GM19023 (cell line): ENCODE measurements around the gene GGNBP2.
A peak's percentile ranks its signal among the peaks of the same experiment; 100 is the strongest.

Experiments
- ATAC-seq: cut with Tn5 transposase; IDR thresholded peaks from one replicate; pipeline ENCODE4 v1.9.1; 2021; ENCODE audit warnings: mild to moderate bottlenecking, moderate library complexity; ENCODE audit not compliant: unreplicated experiment

Gene GGNBP2

DNA sequence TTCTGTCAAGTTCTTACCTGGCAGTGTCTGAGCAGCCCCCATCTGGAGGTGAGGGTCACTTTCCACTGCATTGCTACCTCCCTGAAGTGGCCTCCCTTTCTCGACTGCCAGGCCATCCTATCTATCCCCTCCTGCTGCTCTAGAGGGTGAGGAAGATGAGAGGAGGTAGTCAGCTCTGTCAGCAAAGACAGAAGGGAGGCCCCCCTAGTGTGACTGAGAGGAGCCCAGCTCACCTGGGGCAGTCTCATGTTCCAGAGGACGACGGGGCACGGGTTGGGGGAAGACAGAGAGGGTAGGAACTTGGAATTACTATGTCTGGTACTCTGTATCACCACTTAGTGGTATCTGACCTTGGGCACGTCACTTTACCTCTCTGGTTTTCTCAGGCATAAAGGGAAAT lies 32.1 kb upstream of the GGNBP2 start:
- ATAC-seq: no peak

GRCh38 chr17:36514856-36515255 lies 29.9 kb upstream of the GGNBP2 start:
- no peak for ATAC-seq

DNA sequence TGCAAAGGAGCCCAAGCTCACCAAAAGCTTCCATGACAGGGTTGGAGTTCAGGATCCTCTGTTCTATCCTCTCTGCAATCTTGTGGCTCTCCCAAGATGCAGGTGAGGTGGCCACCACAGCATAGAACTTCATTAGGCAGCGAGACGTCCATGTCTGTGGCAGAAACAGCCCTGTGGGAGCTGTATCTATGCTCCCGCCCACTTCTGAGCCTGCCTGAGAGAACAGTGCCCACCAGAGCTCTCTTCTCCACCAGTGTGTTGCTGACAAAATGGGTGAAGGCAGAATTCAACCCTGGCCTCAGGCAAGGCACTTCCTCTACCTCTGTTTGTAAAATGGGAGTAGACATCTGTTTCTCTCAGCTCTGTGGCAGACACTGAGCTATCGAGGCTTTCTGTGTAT lies 28.9 kb upstream of the GGNBP2 start:
- no peak for ATAC-seq

GRCh38 chr17:36523113-36523512 lies 21.6 kb upstream of the GGNBP2 start:
- no peak for ATAC-seq

GRCh38 chr17:36524428-36524876 lies 20.3 kb upstream of the GGNBP2 start:
- ATAC-seq: no peak

DNA sequence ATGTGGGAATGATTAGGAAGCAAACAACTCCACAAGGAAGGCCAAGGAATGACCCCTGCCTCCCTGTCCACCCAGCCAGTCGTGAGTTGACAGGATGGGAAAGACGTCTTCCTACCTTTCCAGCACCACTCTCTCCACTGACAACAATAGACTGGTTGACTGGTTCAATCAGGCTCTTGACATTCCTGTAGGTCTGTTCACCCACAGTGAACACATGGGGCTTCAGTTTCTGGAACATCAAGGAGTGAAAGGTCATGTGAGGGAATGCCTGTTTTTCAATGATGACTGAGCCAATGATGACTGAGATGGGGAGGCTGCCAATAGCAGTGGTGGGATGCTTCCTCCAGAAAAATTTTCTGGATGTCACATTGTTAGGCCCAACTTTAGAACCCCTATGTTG lies 19.6 kb upstream of the GGNBP2 start:
- no peak for ATAC-seq

- ATAC-seq: no peak
These were observed 18.8 kb upstream of the GGNBP2 start for GRCh38 chr17:36525888-36526287.

- ATAC-seq: no peak
These were observed 17.0 kb upstream of the GGNBP2 start for GRCh38 chr17:36527621-36528250.

- no peak for ATAC-seq
These were observed 15.6 kb upstream of the GGNBP2 start for GRCh38 chr17:36529121-36529520.

DNA sequence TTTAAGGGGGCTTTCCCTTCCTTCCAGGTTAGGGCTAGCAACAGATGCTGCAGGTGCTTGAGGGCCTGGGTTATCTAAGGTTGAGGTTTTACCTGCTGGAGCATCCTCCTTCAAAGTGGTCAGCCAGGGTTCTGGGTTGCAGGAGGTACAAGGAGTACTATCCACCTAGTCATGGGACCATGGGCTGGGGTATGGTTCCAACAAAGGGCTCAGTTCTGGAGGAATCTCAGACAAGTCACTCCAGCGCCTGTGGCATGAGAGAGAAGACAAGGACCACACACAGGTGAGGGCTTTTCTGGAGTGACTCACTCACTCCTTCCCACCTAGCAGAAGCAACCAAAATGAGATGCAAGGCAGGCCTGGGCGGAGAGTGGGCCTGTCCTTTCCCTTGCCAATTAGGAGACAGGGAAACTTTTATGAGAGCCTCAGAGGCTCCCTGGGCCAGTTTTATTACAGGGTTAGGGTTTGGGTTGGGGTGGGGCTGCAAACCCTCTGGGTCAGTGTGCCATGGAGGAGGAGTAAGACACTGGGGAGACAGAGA lies 12.2 kb upstream of the GGNBP2 start:
- no peak for ATAC-seq

GRCh38 chr17:36533935-36534839 lies 10.5 kb upstream of the GGNBP2 start:
- ATAC-seq: peak; percentile 41

DNA sequence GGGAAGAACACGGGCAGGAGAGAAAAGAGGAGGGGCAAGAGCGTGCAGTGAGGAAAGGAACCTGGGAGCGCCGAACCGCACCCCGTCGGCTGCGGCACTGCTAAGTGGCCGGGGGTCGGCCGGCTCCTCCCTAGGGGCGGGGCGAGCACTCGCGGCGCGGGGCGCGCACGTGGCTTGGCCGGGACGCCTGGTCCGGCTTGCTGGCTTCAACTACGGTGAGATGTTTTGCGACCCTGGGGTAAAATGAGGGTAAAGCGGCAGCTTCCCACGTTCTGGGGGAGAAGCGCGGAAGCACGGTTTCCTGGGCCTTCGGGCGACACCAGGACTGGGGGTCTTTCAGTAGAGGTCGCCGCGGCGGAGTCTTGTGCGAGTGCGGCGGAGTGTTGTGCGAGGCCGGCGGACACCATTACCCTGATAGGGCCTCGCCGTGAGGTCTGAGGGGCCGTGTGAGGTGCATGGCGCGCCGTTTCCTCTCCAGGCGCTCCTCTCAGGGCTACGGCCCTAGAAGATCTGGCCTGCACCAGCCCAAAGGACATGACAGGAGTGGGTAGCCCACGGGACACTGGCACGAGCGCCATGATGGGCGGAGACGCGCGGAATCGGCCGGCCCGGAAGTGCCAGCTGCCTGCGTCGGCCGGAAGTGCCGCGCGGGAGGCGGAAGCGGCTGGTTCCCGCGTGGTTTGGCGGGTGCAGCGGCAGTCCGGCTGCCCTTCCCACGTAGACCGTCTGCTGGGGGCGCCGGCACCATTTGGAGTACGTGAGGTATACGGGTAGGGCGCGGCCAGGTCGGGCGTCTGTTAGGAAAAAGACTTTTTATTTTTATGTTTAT lies 9.7 kb upstream of the GGNBP2 start, which contains the start of the genes MYO19 and PIGW:
TSS of gene MYO19 (minus strand) at position 29 of the 829 bp plus-strand sequence. CDS start 2,330 bp downstream, outside the sequence.
TSS of gene PIGW (plus strand) at position 148 of the 829 bp plus-strand sequence. CDS start 2,115 bp downstream, outside the sequence.
- peak; percentile 79 for ATAC-seq

- ATAC-seq: peak; percentile 11
These were observed 9.0 kb upstream of the GGNBP2 start for GRCh38 chr17:36535669-36536081.

- no peak for ATAC-seq
These were observed 4.0 kb upstream of the GGNBP2 start for GRCh38 chr17:36540696-36541095.

GRCh38 chr17:36542755-36543154 lies 2.0 kb upstream of the GGNBP2 start:
- no peak for ATAC-seq

DNA sequence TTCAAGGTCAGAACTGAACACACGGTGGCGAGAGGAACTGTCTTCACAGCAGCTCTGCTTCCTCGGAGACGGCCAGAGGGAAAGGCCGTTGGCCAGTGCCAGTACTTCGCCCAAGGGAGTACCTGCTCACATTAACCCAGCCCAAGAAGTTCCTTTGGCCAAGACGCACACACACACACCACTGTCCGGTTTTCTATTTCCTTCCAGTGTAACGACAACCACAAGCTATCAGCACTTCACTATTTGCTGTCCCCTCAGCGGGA lies 744 bp upstream of the GGNBP2 start:
- peak; percentile 1 for ATAC-seq

DNA sequence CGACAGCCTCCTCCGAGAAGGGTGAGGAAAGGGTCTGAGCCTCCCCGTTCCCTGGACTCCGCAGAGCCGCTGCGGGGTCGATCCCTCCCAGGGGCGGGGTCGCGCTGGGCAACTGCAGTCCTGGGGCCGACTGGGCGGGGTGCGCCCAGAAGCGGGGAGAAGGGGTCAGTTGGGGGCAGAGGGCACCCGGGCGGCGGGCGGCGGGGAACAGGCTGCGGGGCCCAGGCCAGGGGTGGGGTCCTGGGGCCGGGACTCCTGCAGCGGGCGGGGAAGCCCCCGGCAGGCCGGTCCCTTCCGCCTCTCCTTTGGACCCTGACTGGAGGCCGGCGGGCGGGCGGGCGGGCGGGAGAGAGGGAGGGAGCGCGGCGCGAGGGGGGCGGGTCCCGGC lies 352 bp downstream of the GGNBP2 start:
- ATAC-seq: peak; percentile 29

DNA sequence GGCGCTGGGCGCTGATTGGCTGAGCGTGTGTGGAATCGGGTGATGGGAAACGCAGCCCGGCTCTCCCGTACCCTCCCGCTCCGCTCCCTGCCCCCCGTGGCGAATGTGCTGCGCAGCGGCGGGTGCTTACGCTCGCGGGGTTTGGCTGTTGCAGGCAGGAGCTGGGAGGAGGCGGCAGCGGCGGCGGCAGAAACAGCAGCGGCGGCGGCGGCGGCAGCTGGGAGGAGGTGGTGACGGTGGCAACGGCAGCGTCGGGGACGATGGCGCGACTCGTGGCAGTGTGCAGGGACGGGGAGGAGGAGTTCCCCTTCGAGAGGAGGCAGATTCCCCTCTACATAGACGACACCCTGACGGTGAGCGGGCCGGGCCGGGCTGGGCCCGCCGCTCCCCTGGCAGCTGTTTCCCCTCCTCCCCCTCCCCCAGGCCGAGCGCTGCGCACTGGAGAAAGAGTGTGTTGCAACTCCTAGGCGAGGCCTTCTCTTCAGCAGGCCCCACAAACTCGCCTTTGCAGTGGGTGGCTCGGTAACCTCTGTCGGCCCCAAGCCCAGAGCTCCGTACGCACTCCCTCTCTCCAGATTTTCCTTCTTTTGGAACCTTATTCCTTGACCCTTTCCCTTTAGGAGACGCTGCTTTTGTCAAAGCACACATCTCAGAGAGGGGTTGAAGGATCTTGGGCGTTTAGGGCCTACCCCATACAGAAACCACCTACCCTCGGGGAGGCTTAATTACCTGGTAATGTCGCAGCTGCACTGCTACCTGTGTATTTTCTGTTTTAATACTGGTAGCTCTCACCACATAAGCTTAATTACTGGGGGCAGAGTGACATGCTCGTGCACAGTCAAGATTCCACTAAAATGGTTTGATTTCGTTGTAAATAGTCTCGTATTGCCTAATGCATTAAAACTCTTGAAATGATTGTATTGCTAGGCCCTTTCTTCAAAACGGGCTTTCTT lies 1.0 kb downstream of the GGNBP2 start:
- peak; percentile 65 for ATAC-seq

- ATAC-seq: no peak
These were observed 1.8 kb downstream of the GGNBP2 start for GRCh38 chr17:36546418-36547093.
